Lung (tissue), 12 donors: ENCODE data around the gene CCL3. TPM values are rescaled to one million over a fixed set of nuclear protein-coding genes. Genes with fewer than 3 reads are reported as not detected.

Source experiments
- ATAC-seq: fragments of 200-7000 bp; cut with Tn5 transposase; one replicate; pipeline ENCODE4 v1.9.1; 2020; ENCODE audit warnings: moderate number of reproducible peaks; ENCODE audit not compliant: insufficient read depth, low FRiP score
- DNase-seq, 3 donors: peaks; one replicate each; pipeline ENCODE4 v3.0.0-alpha.2; 2013 to 2017
- H3K27ac ChIP-seq, 2 donors: one replicate each; pipeline ENCODE4 v1.5.1; 2013; ENCODE audit warnings: mild to moderate bottlenecking in 2 of 2, moderate library complexity in 2 of 2, control low read depth in 1 of 2, inconsistent platforms in 1 of 2, low read depth in 1 of 2, low read length in 1 of 2
- H3K27me3 ChIP-seq, 3 donors: one replicate each; pipeline ENCODE4 v1.5.1; 2013; ENCODE audit warnings: low read length in 2 of 3; ENCODE audit not compliant: control insufficient read depth in 3 of 3, insufficient read depth in 3 of 3
- H3K36me3 ChIP-seq, 4 donors: one replicate each; pipeline ENCODE4 v1.5.1; 2013; ENCODE audit warnings: low read length in 4 of 4, mild to moderate bottlenecking in 1 of 4, moderate library complexity in 1 of 4; ENCODE audit not compliant: control insufficient read depth in 4 of 4, insufficient read depth in 4 of 4
- H3K4me1 ChIP-seq, 5 donors: one replicate each; pipeline ENCODE4 v1.5.1; 2013; ENCODE audit warnings: low read length in 5 of 5, mild to moderate bottlenecking in 2 of 5, moderate library complexity in 1 of 5; ENCODE audit not compliant: control insufficient read depth in 5 of 5, insufficient read depth in 5 of 5
- H3K4me3 ChIP-seq: one replicate; pipeline ENCODE4 v1.5.1; 2013; ENCODE audit warnings: mild to moderate bottlenecking, control low read depth, moderate library complexity
- H3K9ac ChIP-seq, 2 donors: one replicate each; pipeline ENCODE4 v1.5.1; 2013; ENCODE audit warnings: low read length in 2 of 2, control low read depth in 1 of 2; ENCODE audit not compliant: insufficient read depth in 1 of 2
- H3K9me3 ChIP-seq, 4 donors: one replicate each; pipeline ENCODE4 v1.5.1; 2013; ENCODE audit warnings: low read length in 3 of 4, mild to moderate bottlenecking in 1 of 4, moderate library complexity in 1 of 4; ENCODE audit not compliant: control insufficient read depth in 4 of 4, insufficient read depth in 3 of 4
- CTCF ChIP-seq: IDR thresholded peaks from 2 replicates; pipeline ENCODE4 v1.5.1; 2012; ENCODE audit warnings: mild to moderate bottlenecking; ENCODE audit errors: control extremely low read depth, extremely low read depth
- WGBS, 2 donors: extraction: QIAGEN DNeasy Blood & Tissue Kit; methylation state at CpG; one replicate each; pipeline ENCODE4 v1.1.7; 2013; 5-methylcytosine and 5-hydroxymethylcytosine counted together
- polyA plus RNA-seq, 2 donors: library from polyadenylated mRNA; stranded (reverse); fragments of 200-250 nt; gene quantifications; one replicate each; pipeline ENCODE4 v1.2.1, GENCODE V29; 2013
- total RNA-seq, 2 donors: library from RNA; depleted of rRNA in 1 of 2; stranded (reverse); fragments of >200 nt in 1 of 2; gene quantifications; one replicate each; pipeline ENCODE4 v1.2.1, GENCODE V29; 2014 to 2021
- donor health status: control.
- donor health status: control.
- donor health status: Bipolar disorder and iron deficiency.
- donor health status: healthy.
- donor health status: DM: yes; HTN: yes; CAD: no.

Gene CCL3
- total and polyA plus RNA-seq, 4 donors = 7.8 to 526 (median 23.9) TPM

GRCh38 chr17:36131421-36131820, 41.5 kb upstream of the CCL3 start:
- Histone ChIP-seq H3K27ac (no peak overlapping the region), H3K4me3 (no peak overlapping the region), H3K36me3 (no peaks in the 10 kb centered on the region), H3K4me1 (peaks cover 0 to 5% (median 0%) of the 10 kb centered on the region in 5 donors), H3K9me3 (no peaks in the 10 kb centered on the region), H3K9ac (no peak overlapping the region), H3K27me3 (no peaks in the 10 kb centered on the region)
- ATAC-seq = no peak
- peak; percentile 18 for TF ChIP-seq CTCF
- WGBS, 2 donors = 12 to 57% methylated on average over 2 of the region's 2 CpGs
- peak in 1 of 3 donors; percentile 12 for DNase-seq

GRCh38 chr17:36130346-36130745, 40.4 kb upstream of the CCL3 start:
- DNase-seq = peak in 1 of 3 donors; percentile 18
- no peak overlapping the region for H3K9ac ChIP-seq
- no peaks in the 10 kb centered on the region for H3K27me3 ChIP-seq
- TF ChIP-seq CTCF = no peak
- peaks cover 0 to 8% (median 4%) of the 10 kb centered on the region in 4 donors for H3K9me3 ChIP-seq
- H3K4me3 ChIP-seq = no peak overlapping the region
- peaks cover 0 to 5% (median 0%) of the 10 kb centered on the region in 5 donors for H3K4me1 ChIP-seq
- no peak overlapping the region for H3K27ac ChIP-seq
- 47 to 57% methylated on average over 5 of the region's 5 CpGs for WGBS, 2 donors
- no peak for ATAC-seq
- no peaks in the 10 kb centered on the region for H3K36me3 ChIP-seq

- Histone ChIP-seq H3K9ac (no peak overlapping the region), H3K4me1 (peaks cover 0 to 5% (median 0%) of the 10 kb centered on the region in 5 donors), H3K9me3 (peaks cover 0 to 14% (median 4%) of the 10 kb centered on the region in 4 donors), H3K27me3 (no peaks in the 10 kb centered on the region), H3K27ac (no peak overlapping the region), H3K4me3 (no peak overlapping the region), H3K36me3 (no peaks in the 10 kb centered on the region)
- TF ChIP-seq CTCF = no peak
- ATAC-seq (no peak), DNase-seq (no peak)
- WGBS, 2 donors = 69 to 88% methylated on average over 1 of the region's 1 CpG
These were observed 39.7 kb upstream of the CCL3 start for GRCh38 chr17:36129616-36130015.

GRCh38 chr17:36128411-36128978, 38.6 kb upstream of the CCL3 start:
- Histone ChIP-seq H3K36me3 (no peaks in the 10 kb centered on the region), H3K9me3 (peaks cover 0 to 14% (median 4%) of the 10 kb centered on the region in 4 donors), H3K27ac (no peak overlapping the region), H3K27me3 (no peaks in the 10 kb centered on the region), H3K9ac (no peak overlapping the region), H3K4me1 (peaks cover 0 to 1% (median 0%) of the 10 kb centered on the region in 5 donors), H3K4me3 (no peak overlapping the region)
- ATAC-seq = no peak
- DNase-seq = no peak
- no peak for TF ChIP-seq CTCF
- WGBS, 2 donors = 82 to 91% methylated on average over 4 of the region's 4 CpGs
